HCT116 (cell line): ENCODE data around the gene CALHM1. TPM values are rescaled to one million over a fixed set of nuclear protein-coding genes. Genes with fewer than 3 reads are reported as not detected.

Source experiments
- ATAC-seq: fragments of 200-7000 bp; cut with Tn5 transposase; 2 replicates; pipeline ENCODE4 v1.9.1; 2020; ENCODE audit warnings: mild to moderate bottlenecking, moderate library complexity
- BruUV-seq: library from RNA; stranded (reverse); fragments of 400-500 nt; replicated peaks from 2 replicates; lab custom pipeline; 2021; lab: Mats Ljungman, UMichigan
- CTCF ChIA-PET: fragments of 300-600 bp; sonication (Branson Sonifier 250); formaldehyde crosslinking; loops from one replicate; lab custom pipeline; 2021; ENCODE audit warnings: antibody characterized with exemption; lab: Charles Lee
- POLR2A ChIA-PET: fragments of 300-600, 350-600 bp; sonication (Branson Sonifier 250); formaldehyde crosslinking; loops from one replicate; lab custom pipeline; 2021; ENCODE audit warnings: antibody characterized with exemption; lab: Charles Lee
- RAD21 ChIA-PET, 2 experiments: fragments of 300-600 bp; sonication (Branson Sonifier 250); formaldehyde crosslinking; loops; one replicate each; lab custom pipeline; 2023; ENCODE audit warnings: low total read pairs in 2 of 2; ENCODE audit not compliant: uncharacterized antibody in 2 of 2, unreplicated experiment in 2 of 2, low non-redundant PET in 1 of 2; lab: Charles Lee
- DNase-seq: peaks from one replicate; pipeline ENCODE4 v3.0.0-alpha.2; 2010; ENCODE audit warnings: low read depth, low spot score
- H2AFZ ChIP-seq: fragments of 200-600 bp; shearing (Covaris generic), sonication (generic); 2 replicates; pipeline ENCODE4 v1.6.1; 2017; ENCODE audit warnings: low read depth, mixed run types, mixed read lengths, antibody characterized with exemption, low read length; ENCODE audit not compliant: poor library complexity, severe bottlenecking
- H3K27ac ChIP-seq: 2 replicates; pipeline ENCODE4 v1.5.1; 2012; ENCODE audit warnings: low read depth, low read length
- H3K27me3 ChIP-seq: fragments of 200-600 bp; sonication (generic); 2 replicates; pipeline ENCODE4 v1.6.1; 2016; ENCODE audit warnings: mixed run types, low read length, mixed read lengths; ENCODE audit not compliant: insufficient read depth
- H3K36me3 ChIP-seq, 2 experiments: fragments of 200-500 bp in 1 of 2; fragments of 200-600 bp in 1 of 2; sonication (Bioruptor generic) in 1 of 2; sonication (generic) in 1 of 2; 2 replicates each; pipeline versions ENCODE4 v1.5.1 to v1.6.1; 2014 to 2016; ENCODE audit warnings: low read length in 2 of 2, inconsistent platforms in 1 of 2, mixed read lengths in 1 of 2, mixed run types in 1 of 2; ENCODE audit not compliant: insufficient read depth in 2 of 2, control insufficient read depth in 1 of 2
- H3K4me1 ChIP-seq, 2 experiments: fragments of 200-600 bp in 1 of 2; sonication (generic) in 1 of 2; 2 replicates each; pipeline versions ENCODE4 v1.5.1 to v1.6.1; 2012 to 2017; ENCODE audit warnings: low read length in 2 of 2, inconsistent platforms in 1 of 2, mild to moderate bottlenecking in 1 of 2, mixed read lengths in 1 of 2, mixed run types in 1 of 2, moderate library complexity in 1 of 2; ENCODE audit not compliant: insufficient read depth in 2 of 2, control insufficient read depth in 1 of 2
- H3K4me2 ChIP-seq: fragments of 200-600 bp; sonication (generic); 2 replicates; pipeline ENCODE4 v1.6.1; 2017; ENCODE audit warnings: mixed run types, low read length, mixed read lengths
- H3K4me3 ChIP-seq, 2 experiments: fragments of 200-600 bp in 1 of 2; sonication (generic) in 1 of 2; replicated peaks in 1 of 2; 2 replicates each; pipeline ENCODE4 v1.5.1; 2011 to 2016; ENCODE audit warnings: low read length in 2 of 2, control low read depth in 1 of 2, low read depth in 1 of 2, mild to moderate bottlenecking in 1 of 2, mixed read lengths in 1 of 2, mixed run types in 1 of 2
- H3K79me2 ChIP-seq: fragments of 200-600 bp; sonication (generic); 2 replicates; pipeline ENCODE4 v1.6.1; 2017; ENCODE audit warnings: mild to moderate bottlenecking, mixed run types, low read length, moderate library complexity, mixed read lengths; ENCODE audit not compliant: insufficient read depth
- H3K9ac ChIP-seq: fragments of 200-600 bp; sonication (generic); 2 replicates; pipeline ENCODE4 v1.6.1; 2016; ENCODE audit warnings: low read length, mixed read lengths
- H3K9me2 ChIP-seq: fragments of 200-600 bp; sonication (generic), shearing (Covaris generic); 2 replicates; pipeline ENCODE4 v1.6.1; 2017; ENCODE audit warnings: mixed run types, mild to moderate bottlenecking, moderate library complexity; ENCODE audit not compliant: insufficient read depth
- H3K9me3 ChIP-seq, 2 experiments: fragments of 200-500 bp in 1 of 2; fragments of 200-600 bp in 1 of 2; sonication (Bioruptor generic) in 1 of 2; sonication (generic) in 1 of 2; 2 replicates each; pipeline ENCODE4 v1.6.1; 2014 to 2017; ENCODE audit warnings: low read length in 2 of 2, mixed read lengths in 2 of 2, inconsistent platforms in 1 of 2, low read depth in 1 of 2, mild to moderate bottlenecking in 1 of 2, mixed run types in 1 of 2, moderate library complexity in 1 of 2; ENCODE audit not compliant: control insufficient read depth in 1 of 2, insufficient read depth in 1 of 2
- H4K20me1 ChIP-seq: fragments of 200-600 bp; sonication (generic), shearing (Covaris generic); 2 replicates; pipeline ENCODE4 v1.6.1; 2017; ENCODE audit warnings: mixed run types, mild to moderate bottlenecking, moderate library complexity; ENCODE audit not compliant: insufficient read depth
- CBX3 ChIP-seq: IDR thresholded peaks from 2 replicates; pipeline ENCODE4 v1.6.1; 2012; ENCODE audit warnings: low read depth
- EGR1 ChIP-seq: IDR thresholded peaks from 2 replicates; pipeline ENCODE4 v1.6.1; 2012; ENCODE audit warnings: low read depth
- EZH2 ChIP-seq: fragments of 200-600 bp; sonication (generic); IDR thresholded peaks from 2 replicates; pipeline ENCODE4 v1.6.1; 2017; ENCODE audit warnings: antibody characterized with exemption, mixed run types
- EZH2phosphoT487 ChIP-seq: fragments of 200-600 bp; IDR thresholded peaks from 2 replicates; pipeline ENCODE4 v1.6.1; 2018; ENCODE audit warnings: antibody characterized with exemption, borderline replicate concordance
- JUND ChIP-seq: IDR thresholded peaks from 2 replicates; pipeline ENCODE4 v1.6.1; 2012
- POLR2AphosphoS5 ChIP-seq: IDR thresholded peaks from 2 replicates; pipeline ENCODE4 v1.6.1; 2011; ENCODE audit warnings: mild to moderate bottlenecking, low read depth, low read length, moderate library complexity
- SIN3A ChIP-seq: IDR thresholded peaks from 2 replicates; pipeline ENCODE4 v1.6.1; 2012; ENCODE audit warnings: low read depth
- SP1 ChIP-seq: IDR thresholded peaks from 2 replicates; pipeline ENCODE4 v1.6.1; 2012; ENCODE audit warnings: low read depth
- YY1 ChIP-seq: IDR thresholded peaks from 2 replicates; pipeline ENCODE4 v1.6.1; 2011; ENCODE audit warnings: low read length, low read depth, moderate library complexity, mild to moderate bottlenecking; ENCODE audit not compliant: insufficient replicate concordance; ENCODE audit errors: extremely low read depth
- ZNF274 ChIP-seq: fragments of 200-500 bp; sonication (Bioruptor generic); IDR thresholded peaks from 2 replicates; pipeline ENCODE4 v1.6.1; 2014; ENCODE audit warnings: mild to moderate bottlenecking, low read depth, low read length, inconsistent platforms
- intact Hi-C: fragments of 100-400 bp; cut with micrococcal nuclease; formaldehyde crosslinking; loops from 2 replicates; pipeline ENCODE4 v1.10.0; 2022
- total RNA-seq: library from RNA; stranded (reverse); gene quantifications from one replicate; pipeline ENCODE4 v1.2.1, GENCODE V29; 2021; ENCODE audit not compliant: unreplicated experiment
- TF ChIP-seq, protein P1 (sequence below): IDR thresholded peaks from 2 replicates; pipeline ENCODE4 v1.6.1; 2012
- TF ChIP-seq, protein P2 (sequence below), 3 experiments: fragments of 200-600 bp in 1 of 3; sonication (generic) in 1 of 3; IDR thresholded peaks in 2 of 3; conservative IDR thresholded peaks in 1 of 3; 2 replicates each; pipeline ENCODE4 v1.5.1; 2012 to 2017; ENCODE audit warnings: low read depth in 2 of 3, low read length in 2 of 3, antibody characterized with exemption in 1 of 3, borderline replicate concordance in 1 of 3, control low read depth in 1 of 3, mild to moderate bottlenecking in 1 of 3, mixed read lengths in 1 of 3, mixed run types in 1 of 3, moderate library complexity in 1 of 3; ENCODE audit not compliant: insufficient read depth in 1 of 3
- TF ChIP-seq, protein P3 (sequence below): IDR thresholded peaks from 2 replicates; pipeline ENCODE4 v1.6.1; 2011; ENCODE audit warnings: mild to moderate bottlenecking, low read length, moderate library complexity; ENCODE audit not compliant: insufficient replicate concordance; ENCODE audit errors: extremely low read depth

CALHM1 gene
- total RNA-seq, 1 experiment from 2014 or later: not detected

DNA sequence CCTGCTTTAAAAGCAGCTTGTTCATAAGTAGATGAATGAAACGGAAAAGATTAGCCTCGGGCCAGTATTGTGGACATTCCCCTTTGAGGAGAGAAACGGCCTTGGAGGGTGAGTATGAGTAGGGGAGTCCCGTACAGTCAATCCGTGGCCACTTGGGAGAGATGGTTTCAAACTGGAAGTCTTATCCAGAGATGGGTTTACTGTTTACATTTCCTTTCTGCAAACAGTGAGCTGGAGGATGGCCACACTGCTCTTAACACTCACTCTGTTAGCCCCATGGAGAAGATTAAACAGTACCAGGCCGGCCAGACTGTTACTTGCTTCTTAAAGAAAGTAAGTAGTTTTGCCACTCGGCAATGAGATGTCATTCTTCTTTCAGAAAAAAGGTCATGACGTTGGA is 26.8 kb downstream of the CALHM1 start:
- Histone ChIP-seq H3K79me2 (peaks cover 50% of the 10 kb centered on the region), H3K27ac (no peak overlapping the region), H3K9me3 (no peaks in the 10 kb centered on the region), H3K4me2 (no peak overlapping the region), H3K9ac (no peak overlapping the region), H2AFZ (no peak overlapping the region), H3K27me3 (no peaks in the 10 kb centered on the region), H3K36me3 (peaks cover 78 to 83% of the 10 kb centered on the region in 2 experiments)
- CTCF ChIA-PET: no interaction called here
- POLR2A ChIA-PET: no interaction called here
- no peak for TF ChIP-seq SIN3A
- 0 out of 2 replicates have a peak, but pooled peaks have one; percentile 23 for TF ChIP-seq POLR2AphosphoS5
- TF ChIP-seq, all 23 proteins: peak for 1
- no peak for ATAC-seq
- intact Hi-C loops: no loop called here
- no TSS peak for BruUV-seq
- RAD21 ChIA-PET: no interaction called here
- no peaks in the 10 kb centered on the region for H3K4me1 ChIP-seq
- H3K9me2 ChIP-seq: no peaks in the 10 kb centered on the region
- no peak for DNase-seq
- 0 out of 2 replicates have a peak, but pooled peaks cover 2% of the 10 kb centered on the region for H4K20me1 ChIP-seq
- H3K4me3 ChIP-seq: no peak overlapping the region

DNA sequence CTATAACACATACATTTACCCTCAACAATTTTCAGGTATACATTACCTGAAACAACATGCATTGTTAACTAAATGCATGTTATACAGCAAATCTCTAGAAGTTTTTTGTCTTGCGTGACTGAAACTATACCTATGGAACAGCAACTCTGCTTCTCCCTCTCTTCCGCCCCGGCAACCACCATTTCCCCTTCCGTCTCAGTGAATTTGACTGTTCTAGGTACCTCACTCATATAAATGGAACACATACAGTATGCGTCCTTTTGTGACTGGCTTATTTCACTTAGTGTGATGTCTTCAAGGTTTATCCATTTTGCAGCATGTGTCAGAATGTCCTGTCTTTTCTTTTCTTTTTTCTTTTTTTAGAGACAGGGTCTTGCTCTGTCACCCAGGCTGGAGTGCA is 29.1 kb downstream of the CALHM1 start:
- intact Hi-C loops: no loop called here
- no peak for DNase-seq
- Histone ChIP-seq H3K27me3 (no peaks in the 10 kb centered on the region), H2AFZ (no peak overlapping the region), H3K4me3 (no peak overlapping the region), H3K79me2 (peaks cover 65% of the 10 kb centered on the region), H3K4me1 (no peaks in the 10 kb centered on the region), H3K9ac (no peak overlapping the region), H3K9me2 (no peaks in the 10 kb centered on the region), H3K27ac (no peak overlapping the region), H3K4me2 (no peak overlapping the region), H3K9me3 (no peaks in the 10 kb centered on the region), H4K20me1 (0 out of 2 replicates have a peak, but pooled peaks cover 2% of the 10 kb centered on the region), H3K36me3 (peaks cover 77 to 80% of the 10 kb centered on the region in 2 experiments)
- POLR2A ChIA-PET: no interaction called here
- TF ChIP-seq EGR1 (no peak), EZH2phosphoT487 (no peak), SP1 (no peak), ZNF274 (no peak), JUND (no peak), EZH2 (no peak), CBX3 (no peak), YY1 (no peak)
- TF ChIP-seq, protein P1, sequence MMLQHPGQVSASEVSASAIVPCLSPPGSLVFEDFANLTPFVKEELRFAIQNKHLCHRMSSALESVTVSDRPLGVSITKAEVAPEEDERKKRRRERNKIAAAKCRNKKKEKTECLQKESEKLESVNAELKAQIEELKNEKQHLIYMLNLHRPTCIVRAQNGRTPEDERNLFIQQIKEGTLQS: no peak
- TF ChIP-seq, protein P2, sequence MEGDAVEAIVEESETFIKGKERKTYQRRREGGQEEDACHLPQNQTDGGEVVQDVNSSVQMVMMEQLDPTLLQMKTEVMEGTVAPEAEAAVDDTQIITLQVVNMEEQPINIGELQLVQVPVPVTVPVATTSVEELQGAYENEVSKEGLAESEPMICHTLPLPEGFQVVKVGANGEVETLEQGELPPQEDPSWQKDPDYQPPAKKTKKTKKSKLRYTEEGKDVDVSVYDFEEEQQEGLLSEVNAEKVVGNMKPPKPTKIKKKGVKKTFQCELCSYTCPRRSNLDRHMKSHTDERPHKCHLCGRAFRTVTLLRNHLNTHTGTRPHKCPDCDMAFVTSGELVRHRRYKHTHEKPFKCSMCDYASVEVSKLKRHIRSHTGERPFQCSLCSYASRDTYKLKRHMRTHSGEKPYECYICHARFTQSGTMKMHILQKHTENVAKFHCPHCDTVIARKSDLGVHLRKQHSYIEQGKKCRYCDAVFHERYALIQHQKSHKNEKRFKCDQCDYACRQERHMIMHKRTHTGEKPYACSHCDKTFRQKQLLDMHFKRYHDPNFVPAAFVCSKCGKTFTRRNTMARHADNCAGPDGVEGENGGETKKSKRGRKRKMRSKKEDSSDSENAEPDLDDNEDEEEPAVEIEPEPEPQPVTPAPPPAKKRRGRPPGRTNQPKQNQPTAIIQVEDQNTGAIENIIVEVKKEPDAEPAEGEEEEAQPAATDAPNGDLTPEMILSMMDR (IDR thresholded peaks at IDR 0.05 in 2 of 3, conservative IDR thresholded peaks at IDR 0.05 in 1 of 3; ENCODE audit: borderline replicate concordance in 1 of 3, insufficient read depth in 1 of 3, low read depth in 2 of 3, low read length in 2 of 3): no peak
- TF ChIP-seq, protein P3, sequence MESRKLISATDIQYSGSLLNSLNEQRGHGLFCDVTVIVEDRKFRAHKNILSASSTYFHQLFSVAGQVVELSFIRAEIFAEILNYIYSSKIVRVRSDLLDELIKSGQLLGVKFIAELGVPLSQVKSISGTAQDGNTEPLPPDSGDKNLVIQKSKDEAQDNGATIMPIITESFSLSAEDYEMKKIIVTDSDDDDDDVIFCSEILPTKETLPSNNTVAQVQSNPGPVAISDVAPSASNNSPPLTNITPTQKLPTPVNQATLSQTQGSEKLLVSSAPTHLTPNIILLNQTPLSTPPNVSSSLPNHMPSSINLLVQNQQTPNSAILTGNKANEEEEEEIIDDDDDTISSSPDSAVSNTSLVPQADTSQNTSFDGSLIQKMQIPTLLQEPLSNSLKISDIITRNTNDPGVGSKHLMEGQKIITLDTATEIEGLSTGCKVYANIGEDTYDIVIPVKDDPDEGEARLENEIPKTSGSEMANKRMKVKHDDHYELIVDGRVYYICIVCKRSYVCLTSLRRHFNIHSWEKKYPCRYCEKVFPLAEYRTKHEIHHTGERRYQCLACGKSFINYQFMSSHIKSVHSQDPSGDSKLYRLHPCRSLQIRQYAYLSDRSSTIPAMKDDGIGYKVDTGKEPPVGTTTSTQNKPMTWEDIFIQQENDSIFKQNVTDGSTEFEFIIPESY: no peak
- BruUV-seq: no TSS peak
- CTCF ChIA-PET: no interaction called here
- RAD21 ChIA-PET: no interaction called here
- ATAC-seq: no peak
